HepG2 (cell line): Measurements from ENCODE around the gene TDRD9. TPM values are rescaled to one million over a fixed set of nuclear protein-coding genes. Genes with fewer than 3 reads are reported as not detected.
A peak's percentile ranks its signal among the peaks of the same experiment; 100 is the strongest.

Experiments used
- BCL6 ChIP-seq: IDR thresholded peaks from 2 replicates; pipeline ENCODE4 v1.6.1; 2016; ENCODE audit warnings: missing genetic modification reagents, missing compliant biosample characterization
- BORCS8-MEF2B ChIP-seq: sonication (generic); formaldehyde crosslinking; IDR thresholded peaks from 2 replicates; pipeline ENCODE4 v1.8.0; 2022; ENCODE audit warnings: mild to moderate bottlenecking, missing genetic modification reagents
- BRD4 ChIP-seq: sonication (generic); formaldehyde crosslinking; IDR thresholded peaks from 2 replicates; pipeline ENCODE4 v1.4.0; 2020; ENCODE audit warnings: missing genetic modification reagents
- FOSL2 ChIP-seq: sonication (generic); formaldehyde crosslinking; IDR thresholded peaks from 2 replicates; pipeline ENCODE4 v1.4.0; 2020; ENCODE audit warnings: missing genetic modification reagents
- HNF1B ChIP-seq: sonication (generic); formaldehyde crosslinking; IDR thresholded peaks from 2 replicates; pipeline ENCODE4 v1.5.1; 2020; ENCODE audit warnings: mild to moderate bottlenecking, moderate library complexity, missing genetic modification reagents
- HNF4A ChIP-seq: sonication (generic); formaldehyde crosslinking; IDR thresholded peaks from 2 replicates; pipeline ENCODE4 v1.4.0; 2020; ENCODE audit warnings: missing genetic modification reagents
- MED1 ChIP-seq: sonication (generic); formaldehyde crosslinking; IDR thresholded peaks from 2 replicates; pipeline ENCODE4 v1.4.0; 2020; ENCODE audit warnings: missing genetic modification reagents
- MTA1 ChIP-seq: sonication (generic); formaldehyde crosslinking; IDR thresholded peaks from 2 replicates; pipeline ENCODE4 v1.4.0; 2020; ENCODE audit warnings: missing genetic modification reagents, mild to moderate bottlenecking, borderline replicate concordance
- NCOA2 ChIP-seq: sonication (generic); formaldehyde crosslinking; IDR thresholded peaks from 2 replicates; pipeline ENCODE4 v1.8.0; 2022; ENCODE audit warnings: inconsistent platforms
- RARA ChIP-seq: IDR thresholded peaks from 2 replicates; pipeline ENCODE4 v1.6.1; 2016; ENCODE audit warnings: missing genetic modification reagents, missing compliant biosample characterization
- SAP130 ChIP-seq: IDR thresholded peaks from 2 replicates; pipeline ENCODE4 v1.6.1; 2016; ENCODE audit warnings: low read depth
- TFDP1 ChIP-seq: IDR thresholded peaks from 2 replicates; pipeline ENCODE4 v1.6.1; 2016; ENCODE audit warnings: missing compliant biosample characterization, missing genetic modification reagents, borderline replicate concordance
- ZBTB33 ChIP-seq: sonication (generic); formaldehyde crosslinking; IDR thresholded peaks from 2 replicates; pipeline ENCODE4 v1.4.0; 2020; ENCODE audit warnings: missing genetic modification reagents
- ZNF558 ChIP-seq: sonication (generic); formaldehyde crosslinking; IDR thresholded peaks from 2 replicates; pipeline ENCODE4 v1.9.0; 2022; ENCODE audit warnings: mild to moderate bottlenecking, missing genetic modification reagents, borderline replicate concordance
- ZSCAN31 ChIP-seq: sonication (generic); formaldehyde crosslinking; IDR thresholded peaks from 2 replicates; pipeline ENCODE4 v1.5.0; 2020; ENCODE audit warnings: low read depth, mild to moderate bottlenecking, missing genetic modification reagents
- polyA plus RNA-seq, 8 experiments: library from polyadenylated mRNA; depleted of rRNA in 3 of 8; stranded (reverse) in 7 of 8; unstranded in 1 of 8; fragments of >200 nt; fragmentation: Illumina TruSeq in 4 of 8; extraction: Trizol in 4 of 8; gene quantifications; 2 replicates each; pipeline versions ENCODE4 v1.2.1 to v1.2.3, GENCODE V29; 2011 to 2016; ENCODE audit warnings: low read depth in 4 of 8, missing spikeins in 1 of 8, mixed read lengths in 1 of 8; ENCODE audit not compliant: insufficient read depth in 1 of 8
- total RNA-seq, 5 experiments: library from RNA; depleted of rRNA; stranded (reverse); fragments of >200 nt; fragmentation: Illumina TruSeq; extraction: Trizol; gene quantifications; 2 replicates each; pipeline ENCODE4 v1.2.3, GENCODE V29; 2016; ENCODE audit warnings: low read depth in 1 of 5
- TF ChIP-seq, protein P1 (sequence below): sonication (generic); formaldehyde crosslinking; IDR thresholded peaks from 2 replicates; pipeline ENCODE4 v1.4.0; 2020; ENCODE audit warnings: missing genetic modification reagents
- TF ChIP-seq, protein P2 (sequence below): sonication (generic); formaldehyde crosslinking; IDR thresholded peaks from 2 replicates; pipeline ENCODE4 v1.4.0; 2020; ENCODE audit warnings: missing genetic modification reagents, borderline replicate concordance

TDRD9 gene
- total and polyA plus RNA-seq, 2 of the 13 experiments (the other 11 are each of a cell fraction or from before 2014, with no cell fraction given) = not detected

DNA sequence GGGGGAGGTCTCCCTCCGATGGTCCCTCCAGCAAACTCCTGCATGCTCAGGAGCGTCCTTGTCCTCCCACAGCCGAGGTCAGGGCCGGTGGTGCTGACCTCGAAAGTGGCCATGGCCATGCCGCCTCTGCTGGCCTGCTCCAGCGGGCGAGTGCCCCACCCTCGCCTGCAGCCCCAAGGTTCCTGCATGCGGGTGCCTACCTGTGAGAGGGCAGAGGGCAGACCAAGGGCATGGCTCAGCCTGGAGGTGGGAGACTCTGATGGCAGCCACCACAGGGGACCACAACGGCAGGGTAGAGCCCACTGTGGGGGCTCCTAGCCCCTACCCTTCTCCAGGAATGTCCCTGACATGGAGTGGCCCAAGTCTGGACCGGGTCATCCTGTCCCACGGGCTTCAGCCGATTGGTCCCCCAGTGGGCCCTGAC, 42.7 kb upstream of the TDRD9 start (continued):
- TF ChIP-seq HNF1B (peak; percentile 70), RARA (CRISPR knock-in tag) (peak; percentile 94), NCOA2 (CRISPR knock-in tag) (peak; percentile 59), ZNF558 (CRISPR knock-in tag) (peak; percentile 70; the same call in 1 of the 2 replicates), ZSCAN31 (CRISPR knock-in tag) (0 out of 2 replicates have a peak, but pooled peaks have one; percentile 19), BORCS8-MEF2B (CRISPR knock-in tag) (peak; percentile 53; the same call in 1 of the 2 replicates), BCL6 (CRISPR knock-in tag) (peak; percentile 64), ZBTB33 (peak; percentile 88), BRD4 (CRISPR knock-in tag) (no peak), SAP130 (CRISPR knock-in tag) (peak; percentile 38; the same call in 1 of the 2 replicates), MED1 (CRISPR knock-in tag) (peak; percentile 70), MTA1 (CRISPR knock-in tag) (peak; percentile 80; the same call in 1 of the 2 replicates), FOSL2 (no peak), TFDP1 (CRISPR knock-in tag) (0 out of 2 replicates have a peak, but pooled peaks have one; percentile 30), HNF4A (CRISPR knock-in tag) (peak; percentile 57)
- TF ChIP-seq, protein P1, sequence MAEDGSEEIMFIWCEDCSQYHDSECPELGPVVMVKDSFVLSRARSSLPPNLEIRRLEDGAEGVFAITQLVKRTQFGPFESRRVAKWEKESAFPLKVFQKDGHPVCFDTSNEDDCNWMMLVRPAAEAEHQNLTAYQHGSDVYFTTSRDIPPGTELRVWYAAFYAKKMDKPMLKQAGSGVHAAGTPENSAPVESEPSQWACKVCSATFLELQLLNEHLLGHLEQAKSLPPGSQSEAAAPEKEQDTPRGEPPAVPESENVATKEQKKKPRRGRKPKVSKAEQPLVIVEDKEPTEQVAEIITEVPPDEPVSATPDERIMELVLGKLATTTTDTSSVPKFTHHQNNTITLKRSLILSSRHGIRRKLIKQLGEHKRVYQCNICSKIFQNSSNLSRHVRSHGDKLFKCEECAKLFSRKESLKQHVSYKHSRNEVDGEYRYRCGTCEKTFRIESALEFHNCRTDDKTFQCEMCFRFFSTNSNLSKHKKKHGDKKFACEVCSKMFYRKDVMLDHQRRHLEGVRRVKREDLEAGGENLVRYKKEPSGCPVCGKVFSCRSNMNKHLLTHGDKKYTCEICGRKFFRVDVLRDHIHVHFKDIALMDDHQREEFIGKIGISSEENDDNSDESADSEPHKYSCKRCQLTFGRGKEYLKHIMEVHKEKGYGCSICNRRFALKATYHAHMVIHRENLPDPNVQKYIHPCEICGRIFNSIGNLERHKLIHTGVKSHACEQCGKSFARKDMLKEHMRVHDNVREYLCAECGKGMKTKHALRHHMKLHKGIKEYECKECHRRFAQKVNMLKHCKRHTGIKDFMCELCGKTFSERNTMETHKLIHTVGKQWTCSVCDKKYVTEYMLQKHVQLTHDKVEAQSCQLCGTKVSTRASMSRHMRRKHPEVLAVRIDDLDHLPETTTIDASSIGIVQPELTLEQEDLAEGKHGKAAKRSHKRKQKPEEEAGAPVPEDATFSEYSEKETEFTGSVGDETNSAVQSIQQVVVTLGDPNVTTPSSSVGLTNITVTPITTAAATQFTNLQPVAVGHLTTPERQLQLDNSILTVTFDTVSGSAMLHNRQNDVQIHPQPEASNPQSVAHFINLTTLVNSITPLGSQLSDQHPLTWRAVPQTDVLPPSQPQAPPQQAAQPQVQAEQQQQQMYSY = 0 out of 2 replicates have a peak, but pooled peaks have one; percentile 62
- TF ChIP-seq, protein P2, sequence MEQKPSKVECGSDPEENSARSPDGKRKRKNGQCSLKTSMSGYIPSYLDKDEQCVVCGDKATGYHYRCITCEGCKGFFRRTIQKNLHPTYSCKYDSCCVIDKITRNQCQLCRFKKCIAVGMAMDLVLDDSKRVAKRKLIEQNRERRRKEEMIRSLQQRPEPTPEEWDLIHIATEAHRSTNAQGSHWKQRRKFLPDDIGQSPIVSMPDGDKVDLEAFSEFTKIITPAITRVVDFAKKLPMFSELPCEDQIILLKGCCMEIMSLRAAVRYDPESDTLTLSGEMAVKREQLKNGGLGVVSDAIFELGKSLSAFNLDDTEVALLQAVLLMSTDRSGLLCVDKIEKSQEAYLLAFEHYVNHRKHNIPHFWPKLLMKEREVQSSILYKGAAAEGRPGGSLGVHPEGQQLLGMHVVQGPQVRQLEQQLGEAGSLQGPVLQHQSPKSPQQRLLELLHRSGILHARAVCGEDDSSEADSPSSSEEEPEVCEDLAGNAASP = peak; percentile 97
